IPS-20b (cell line): Measurements from ENCODE around the gene SPATA6.
"Not testable (repeated sequence)": the region's sequence is repeated elsewhere in the genome, so short reads cannot be mapped to it uniquely, and the experiment has no call there.

ENCODE experiments used
- H3K27ac ChIP-seq: one replicate; pipeline ENCODE4 v1.5.1; 2013; ENCODE audit warnings: low read length
- H3K27me3 ChIP-seq: 2 replicates; pipeline ENCODE4 v1.6.1; 2013; ENCODE audit warnings: mild to moderate bottlenecking, low read length, inconsistent platforms; ENCODE audit not compliant: insufficient read depth
- H3K36me3 ChIP-seq: 2 replicates; pipeline ENCODE4 v1.6.1; 2013; ENCODE audit warnings: low read depth, mild to moderate bottlenecking, inconsistent platforms, low read length, moderate library complexity; ENCODE audit not compliant: insufficient read depth
- H3K4me1 ChIP-seq: 2 replicates; pipeline ENCODE4 v1.6.1; 2013; ENCODE audit warnings: mild to moderate bottlenecking, control low read depth, inconsistent platforms, low read length, moderate library complexity; ENCODE audit not compliant: insufficient read depth
- H3K4me3 ChIP-seq: 2 replicates; pipeline ENCODE4 v1.5.1; 2013; ENCODE audit warnings: mild to moderate bottlenecking, low read length, inconsistent platforms
- H3K9ac ChIP-seq: 2 replicates; pipeline ENCODE4 v1.6.1; 2013; ENCODE audit warnings: low read depth, mild to moderate bottlenecking, inconsistent platforms, low read length, moderate library complexity
- H3K9me3 ChIP-seq: 2 replicates; pipeline ENCODE4 v1.6.1; 2013; ENCODE audit warnings: mild to moderate bottlenecking, low read depth, low read length, inconsistent platforms; ENCODE audit not compliant: insufficient read depth

SPATA6 gene

DNA sequence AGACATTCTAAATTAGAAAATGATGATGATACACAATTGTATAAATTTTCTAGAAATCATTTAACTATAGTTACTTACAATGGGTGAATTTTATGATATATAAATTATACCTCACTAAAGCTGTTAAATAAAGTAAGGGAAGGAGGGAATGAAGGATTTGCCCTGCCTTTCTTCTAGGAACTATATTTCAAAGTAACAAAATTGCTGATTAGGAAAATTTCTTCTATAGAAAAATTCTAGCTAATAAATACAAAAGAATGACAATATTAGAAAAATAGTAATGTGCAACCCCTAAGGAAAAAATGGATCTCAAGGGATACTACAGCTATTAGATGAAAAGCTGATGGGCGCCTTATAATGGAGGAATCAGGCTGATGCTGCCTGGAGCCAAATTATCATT lies 23.1 kb downstream of the SPATA6 start:
- H3K27me3 ChIP-seq = no peaks in the 10 kb centered on the region
- H3K4me3 ChIP-seq = no peak overlapping the region
- H3K27ac ChIP-seq = no peak overlapping the region
- no peak overlapping the region for H3K9ac ChIP-seq
- peaks cover 7% of the 10 kb centered on the region; the same call in 1 of the 2 replicates for H3K36me3 ChIP-seq
- H3K9me3 ChIP-seq = peaks cover 4% of the 10 kb centered on the region
- no peaks in the 10 kb centered on the region for H3K4me1 ChIP-seq

DNA sequence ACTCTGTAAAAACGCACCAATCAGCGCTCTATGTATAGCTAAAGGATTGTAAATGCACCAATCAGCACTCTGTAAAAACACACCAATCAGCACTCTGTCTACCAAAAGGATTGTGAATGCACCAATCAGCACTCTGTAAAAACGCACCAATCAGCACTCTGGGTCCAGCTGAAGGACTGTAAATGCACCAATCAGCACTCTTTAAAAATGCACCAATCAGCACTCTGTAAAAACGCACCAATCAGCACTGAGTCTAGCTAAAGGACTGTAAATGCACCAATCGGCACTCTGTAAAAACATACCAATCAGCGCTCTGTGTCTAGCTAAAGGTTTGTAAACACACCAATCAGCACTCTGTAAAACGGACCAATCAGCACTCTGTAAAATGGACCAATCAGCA lies 27.8 kb downstream of the SPATA6 start:
- not testable (repeated sequence) for H3K4me1 ChIP-seq, H3K4me3 ChIP-seq, H3K27ac ChIP-seq, H3K27me3 ChIP-seq, H3K36me3 ChIP-seq, H3K9ac ChIP-seq, H3K9me3 ChIP-seq

DNA sequence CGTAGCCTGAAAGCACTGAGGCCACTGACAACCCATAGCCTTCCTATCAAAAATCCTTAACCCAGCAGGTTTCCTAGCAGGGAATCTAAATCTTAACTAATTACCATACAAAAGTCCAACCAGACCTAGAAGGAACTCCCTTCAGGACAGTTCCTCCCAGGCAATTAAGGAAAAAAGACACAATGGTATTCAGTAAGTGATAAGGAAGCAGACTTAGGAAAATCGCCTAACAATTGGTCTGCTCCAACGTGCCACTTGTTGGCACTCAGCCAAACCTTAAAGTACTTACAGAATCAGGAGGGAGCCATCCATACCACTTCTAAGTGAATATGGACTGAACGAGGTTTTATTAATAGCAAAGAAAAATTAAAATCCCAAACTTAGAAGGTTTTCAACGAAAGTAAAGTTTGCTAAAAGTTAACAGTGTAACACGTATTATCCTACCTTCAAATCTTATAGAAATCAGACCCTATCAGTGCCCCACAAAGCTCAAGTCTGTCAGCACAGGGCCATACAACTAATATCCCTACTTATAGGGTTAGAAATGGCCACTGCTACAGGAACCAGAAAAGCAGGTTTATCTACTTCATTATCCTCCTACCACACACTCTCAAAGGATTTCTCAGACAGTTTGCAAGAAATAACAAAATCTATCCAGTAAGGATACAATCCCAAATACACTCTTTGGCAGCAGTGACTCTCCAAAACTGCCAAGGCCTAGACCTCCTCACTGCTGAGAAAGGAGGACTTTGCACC lies 29.0 kb downstream of the SPATA6 start:
- peaks cover 7% of the 10 kb centered on the region; the same call in 1 of the 2 replicates for H3K36me3 ChIP-seq
- no peak overlapping the region for H3K9ac ChIP-seq
- H3K27me3 ChIP-seq = no peaks in the 10 kb centered on the region
- no peak overlapping the region for H3K4me3 ChIP-seq
- no peak overlapping the region for H3K27ac ChIP-seq
- H3K9me3 ChIP-seq = peaks cover 8% of the 10 kb centered on the region
- H3K4me1 ChIP-seq = no peaks in the 10 kb centered on the region

DNA sequence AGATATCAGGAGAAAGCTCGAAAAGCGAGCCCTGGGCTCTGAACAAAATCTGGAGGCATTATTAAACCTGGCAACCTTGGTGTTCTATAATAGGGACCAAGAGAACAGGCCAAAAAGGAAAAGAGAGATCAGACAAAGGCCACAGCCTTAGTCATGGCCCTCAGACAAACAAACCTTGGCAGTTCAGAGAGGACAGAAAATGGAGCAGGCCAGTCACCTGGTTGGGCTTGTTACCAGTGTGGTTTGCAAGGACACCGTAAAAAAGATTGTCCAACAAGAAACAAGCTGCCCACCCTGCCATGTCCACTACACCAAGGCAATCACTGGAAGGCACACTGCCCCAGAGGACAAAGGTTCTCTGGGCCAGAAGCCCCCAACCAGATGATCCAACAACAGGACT lies 31.2 kb downstream of the SPATA6 start:
- H3K4me3 ChIP-seq, H3K27ac ChIP-seq, H3K36me3 ChIP-seq, H3K9me3 ChIP-seq, H3K9ac ChIP-seq, H3K4me1 ChIP-seq, H3K27me3 ChIP-seq: not testable (repeated sequence)

DNA sequence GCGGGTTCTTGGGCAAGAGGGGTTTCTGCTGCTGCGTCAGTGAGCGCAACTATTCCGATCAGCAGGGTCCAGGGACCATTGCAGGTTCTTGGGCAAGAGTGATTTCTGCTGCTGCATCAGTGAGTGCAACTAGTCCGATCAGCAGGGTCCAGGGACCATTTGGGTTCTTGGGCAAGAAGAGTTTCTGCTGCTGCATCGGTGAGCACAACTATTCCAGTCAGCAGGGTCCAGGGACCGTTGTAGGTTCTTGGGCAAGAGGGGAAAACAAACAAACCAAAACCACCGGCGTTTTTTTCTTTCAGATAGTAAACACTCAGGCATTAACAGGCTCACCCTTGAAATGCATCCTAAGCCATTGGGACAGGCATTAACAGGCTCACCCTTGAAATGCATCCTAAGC lies 32.6 kb downstream of the SPATA6 start:
- Histone ChIP-seq H3K4me1 (no peaks in the 10 kb centered on the region), H3K4me3 (no peak overlapping the region), H3K36me3 (peaks cover 2% of the 10 kb centered on the region; the same call in 1 of the 2 replicates), H3K27ac (no peak overlapping the region), H3K9ac (no peak overlapping the region), H3K9me3 (peaks cover 5% of the 10 kb centered on the region), H3K27me3 (no peaks in the 10 kb centered on the region)

DNA sequence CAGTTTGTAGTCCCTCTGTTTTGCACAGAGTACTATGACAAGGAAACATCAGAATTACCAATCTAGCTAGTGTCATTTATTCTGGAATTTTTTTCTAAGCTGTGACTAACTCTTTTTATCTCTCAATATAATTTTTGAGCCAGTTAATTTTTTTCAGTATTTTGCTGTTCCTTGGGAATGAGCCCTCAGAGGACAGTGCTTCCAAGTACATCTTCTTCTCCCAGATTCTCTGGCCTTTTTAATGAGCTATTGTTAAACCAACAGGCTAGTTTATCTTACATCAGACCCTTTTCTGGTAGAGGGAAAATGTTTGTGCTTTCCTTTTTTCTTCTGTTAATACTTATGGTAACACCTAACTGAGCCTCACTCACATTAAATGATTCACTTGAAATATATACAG lies 34.6 kb downstream of the SPATA6 start:
- not testable (repeated sequence) for H3K4me3 ChIP-seq, H3K27ac ChIP-seq, H3K9me3 ChIP-seq, H3K4me1 ChIP-seq, H3K27me3 ChIP-seq, H3K36me3 ChIP-seq, H3K9ac ChIP-seq

DNA sequence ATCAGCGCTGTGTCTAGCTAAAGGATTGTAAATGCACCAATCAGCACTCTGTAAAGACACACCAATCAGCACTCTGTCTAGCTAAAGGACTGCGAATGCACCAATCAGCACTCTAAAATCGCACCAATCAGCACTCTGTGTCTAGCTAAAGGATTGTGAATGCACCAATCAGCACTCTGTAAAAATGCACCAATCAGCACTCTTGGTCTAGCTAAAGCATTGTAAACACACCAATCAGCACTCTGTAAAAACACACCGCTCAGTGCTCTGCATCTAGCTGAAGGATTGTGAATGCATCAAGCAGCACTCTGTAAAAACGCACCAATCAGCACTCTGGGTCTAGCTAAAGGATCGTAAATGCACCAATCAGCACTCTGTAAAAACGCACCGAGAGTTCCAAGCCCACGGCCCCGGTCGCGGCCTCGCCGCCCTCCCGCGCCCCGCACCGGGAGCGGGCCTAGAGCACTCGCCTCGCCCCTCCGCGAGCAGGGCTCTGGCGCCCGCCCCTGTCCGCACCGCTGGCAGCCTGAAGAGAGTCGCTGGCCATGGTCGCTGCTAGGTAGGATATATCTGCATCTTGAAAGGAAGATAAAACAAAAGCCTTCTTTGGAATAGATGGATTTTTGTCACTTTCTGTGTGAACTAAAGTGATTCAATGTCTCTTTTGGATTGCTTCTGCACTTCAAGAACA lies 36.5 kb downstream of the SPATA6 start:
- H3K9me3 ChIP-seq, H3K9ac ChIP-seq, H3K36me3 ChIP-seq, H3K27me3 ChIP-seq, H3K27ac ChIP-seq, H3K4me3 ChIP-seq, H3K4me1 ChIP-seq: not testable (repeated sequence)

DNA sequence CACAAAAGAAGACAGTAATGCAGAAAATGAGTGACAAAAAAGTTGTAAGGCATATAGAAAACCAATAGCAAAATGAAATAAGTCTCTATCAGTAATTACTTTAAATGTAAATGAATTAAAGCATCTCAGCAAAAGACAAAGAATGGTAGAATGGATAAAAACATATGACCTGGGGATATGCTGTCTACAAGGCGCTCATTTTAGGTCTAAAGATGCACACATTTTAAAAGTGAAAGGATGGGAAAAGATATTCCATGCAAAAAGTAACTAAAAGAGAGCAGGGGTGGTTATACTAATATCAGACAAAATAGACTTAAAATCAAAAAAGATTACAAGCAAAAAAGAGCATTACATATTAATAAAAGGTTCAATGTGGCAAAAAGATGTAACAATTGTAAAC lies 41.2 kb downstream of the SPATA6 start:
- H3K4me1 ChIP-seq = 0 out of 2 replicates have a peak, but pooled peaks cover 7% of the 10 kb centered on the region
- H3K9ac ChIP-seq = no peak overlapping the region
- no peaks in the 10 kb centered on the region for H3K27me3 ChIP-seq
- no peak overlapping the region for H3K27ac ChIP-seq
- no peaks in the 10 kb centered on the region; the same call in 1 of the 2 replicates for H3K9me3 ChIP-seq
- no peaks in the 10 kb centered on the region for H3K36me3 ChIP-seq
- no peak overlapping the region for H3K4me3 ChIP-seq

DNA sequence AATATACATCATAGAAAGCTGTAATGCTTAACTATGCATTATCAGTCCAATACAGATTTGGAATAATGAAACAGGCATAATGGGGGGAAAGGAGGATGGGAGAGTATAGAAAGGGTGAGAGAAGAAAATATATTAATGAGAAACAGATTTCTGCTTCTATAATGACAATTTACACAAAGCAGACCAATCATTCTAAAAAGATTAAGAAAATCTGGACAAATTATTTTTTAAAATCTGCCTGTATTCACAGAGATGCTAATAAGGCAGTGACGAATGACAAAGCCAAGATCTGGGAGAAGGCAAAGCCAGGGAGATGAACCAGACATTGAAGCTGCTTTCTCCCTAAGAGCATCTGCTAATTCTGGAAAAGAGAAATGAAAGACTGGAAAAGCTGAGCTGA lies 50.0 kb downstream of the SPATA6 start:
- H3K4me1 ChIP-seq = peaks cover 3% of the 10 kb centered on the region; the same call in 1 of the 2 replicates
- H3K9ac ChIP-seq = no peak overlapping the region
- no peaks in the 10 kb centered on the region for H3K9me3 ChIP-seq
- H3K4me3 ChIP-seq = no peak overlapping the region
- H3K36me3 ChIP-seq = no peaks in the 10 kb centered on the region
- no peak overlapping the region for H3K27ac ChIP-seq
- no peaks in the 10 kb centered on the region for H3K27me3 ChIP-seq

DNA sequence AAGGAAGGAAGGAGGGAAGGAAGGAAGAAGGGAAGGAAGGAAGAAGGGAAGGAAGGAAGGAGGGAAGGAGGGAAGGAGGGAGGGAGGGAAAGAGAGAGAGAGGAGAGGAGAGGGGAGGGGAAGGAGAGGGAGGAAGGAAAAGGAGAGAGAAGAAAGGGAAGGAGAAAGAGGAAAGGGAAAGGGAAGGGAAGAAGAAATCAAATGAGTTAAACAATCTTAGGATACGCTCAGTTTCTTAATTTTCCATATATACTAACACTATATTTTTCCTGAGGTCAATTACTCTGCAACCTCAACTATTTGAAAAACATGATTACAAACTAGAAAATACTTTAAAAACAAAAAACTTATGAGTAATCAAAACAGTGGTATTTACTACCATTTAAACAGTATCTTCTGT lies 53.3 kb downstream of the SPATA6 start:
- H3K9ac ChIP-seq = no peak overlapping the region
- no peaks in the 10 kb centered on the region for H3K9me3 ChIP-seq
- H3K27ac ChIP-seq = no peak overlapping the region
- no peaks in the 10 kb centered on the region for H3K36me3 ChIP-seq
- peaks cover 3% of the 10 kb centered on the region; the same call in 1 of the 2 replicates for H3K4me1 ChIP-seq
- no peak overlapping the region for H3K4me3 ChIP-seq
- H3K27me3 ChIP-seq = no peaks in the 10 kb centered on the region

DNA sequence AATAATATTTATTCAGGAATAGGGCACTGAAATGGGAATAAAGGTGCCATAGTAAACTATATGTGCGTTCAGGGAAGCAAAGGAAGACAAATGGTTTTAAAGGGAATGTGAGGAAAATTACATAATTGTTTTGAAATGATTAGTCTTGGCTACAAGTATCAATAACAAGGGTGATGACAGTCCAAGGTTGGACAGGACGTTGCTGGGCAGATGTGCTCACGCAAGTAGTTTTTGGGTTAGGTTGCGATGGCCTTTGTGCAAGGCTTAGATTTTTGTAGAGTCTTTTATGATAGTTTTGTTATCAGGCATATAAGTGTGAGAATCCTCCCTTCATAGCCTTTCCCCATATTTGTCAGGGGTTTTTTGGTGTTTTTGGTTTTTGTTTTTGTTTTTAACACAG lies 57.0 kb downstream of the SPATA6 start:
- H3K27me3 ChIP-seq = no peaks in the 10 kb centered on the region
- H3K9me3 ChIP-seq = no peaks in the 10 kb centered on the region

DNA sequence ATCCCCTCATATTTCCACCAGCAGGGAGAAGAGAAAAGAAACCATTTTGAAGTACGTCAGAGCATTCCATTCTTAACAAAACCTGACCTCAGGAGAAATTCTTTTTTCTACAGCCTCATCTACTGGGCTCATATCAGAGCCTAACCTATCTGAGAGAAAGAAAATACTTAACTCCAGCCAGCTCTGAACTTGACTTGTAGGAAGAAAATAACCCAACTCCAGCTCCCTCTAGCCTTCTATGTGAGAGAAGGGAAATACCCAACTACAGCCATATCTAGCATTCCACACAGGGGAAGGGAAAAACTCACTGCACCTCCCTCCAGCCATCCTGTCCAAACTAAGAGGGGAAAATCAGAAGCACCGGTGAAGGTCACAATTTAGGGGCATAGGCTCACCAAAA lies 57.7 kb downstream of the SPATA6 start:
- H3K9me3 ChIP-seq = no peaks in the 10 kb centered on the region
- H3K27ac ChIP-seq = no peak overlapping the region
- no peak overlapping the region for H3K9ac ChIP-seq
- H3K27me3 ChIP-seq = no peaks in the 10 kb centered on the region
- no peak overlapping the region for H3K4me3 ChIP-seq
- H3K4me1 ChIP-seq = no peaks in the 10 kb centered on the region
- no peaks in the 10 kb centered on the region for H3K36me3 ChIP-seq

More for the DNA sequence above, 57.0 kb downstream of the SPATA6 start:
- no peak overlapping the region for H3K9ac ChIP-seq
- no peaks in the 10 kb centered on the region for H3K36me3 ChIP-seq
- H3K4me3 ChIP-seq = no peak overlapping the region
- H3K4me1 ChIP-seq = no peaks in the 10 kb centered on the region
- H3K27ac ChIP-seq = no peak overlapping the region
